ENCODE results near the gene FBXW10B. TPM values are rescaled to one million over a fixed set of nuclear protein-coding genes. Genes with fewer than 3 reads are reported as not detected.
"Not testable (repeated sequence)": the region's sequence is repeated elsewhere in the genome, so short reads cannot be mapped to it uniquely, and the experiment has no call there.

Gene FBXW10B
- total RNA-seq, 4 donors from 2014 or later = 2.8 to 4.0 (median 3.6) TPM

- Histone ChIP-seq H3K4me1 (peaks cover 10% of the 10 kb centered on the region), H3K36me3 (no peaks in the 10 kb centered on the region), H3K27ac (no peak overlapping the region), H3K4me3 (no peak overlapping the region), H3K9me3 (no peaks in the 10 kb centered on the region), H3K27me3 (no peaks in the 10 kb centered on the region)
- DNase-seq (ENCODE audit: low spot score in 2 of 2) = no peak
- 60% methylated on average over 4 of the region's 4 CpGs for WGBS
- TF ChIP-seq CTCF (IDR thresholded peaks at IDR 0.05) (no peak), POLR2A (IDR thresholded peaks at IDR 0.05) (no peak), EP300 (IDR thresholded peaks at IDR 0.05) (no peak), POLR2AphosphoS5 (IDR thresholded peaks at IDR 0.05) (no peak)
Measured at GRCh38 chr17:15659663-15660062, 40.2 kb upstream of the FBXW10B start.

- DNase-seq (ENCODE audit: low spot score in 2 of 2) = no peak
- Histone ChIP-seq H3K9me3 (no peaks in the 10 kb centered on the region), H3K27me3 (no peaks in the 10 kb centered on the region), H3K4me1 (peaks cover 10% of the 10 kb centered on the region), H3K4me3 (no peak overlapping the region), H3K27ac (peak overlapping the region; percentile 62), H3K36me3 (no peaks in the 10 kb centered on the region)
- TF ChIP-seq POLR2AphosphoS5 (IDR thresholded peaks at IDR 0.05) = no peak
- TF ChIP-seq EP300 (IDR thresholded peaks at IDR 0.05) = no peak
- TF ChIP-seq CTCF (IDR thresholded peaks at IDR 0.05) = no peak
- TF ChIP-seq POLR2A (IDR thresholded peaks at IDR 0.05) = no peak
- WGBS = 89% methylated on average over 6 of the region's 6 CpGs
Measured at GRCh38 chr17:15659236-15659635, 39.7 kb upstream of the FBXW10B start.

- Histone ChIP-seq H3K36me3 (no peaks in the 10 kb centered on the region), H3K27me3 (no peaks in the 10 kb centered on the region), H3K27ac (peak overlapping the region; percentile 62), H3K4me1 (peaks cover 10% of the 10 kb centered on the region), H3K9me3 (no peaks in the 10 kb centered on the region), H3K4me3 (no peak overlapping the region)
- WGBS = 63% methylated on average over 3 of the region's 3 CpGs
- no peak for TF ChIP-seq POLR2A (IDR thresholded peaks at IDR 0.05)
- TF ChIP-seq POLR2AphosphoS5 (IDR thresholded peaks at IDR 0.05) = no peak
- TF ChIP-seq CTCF (IDR thresholded peaks at IDR 0.05) = no peak
- no peak for TF ChIP-seq EP300 (IDR thresholded peaks at IDR 0.05)
- no peak for DNase-seq (ENCODE audit: low spot score in 2 of 2)
Measured at GRCh38 chr17:15658296-15658695, 38.8 kb upstream of the FBXW10B start.

- H3K4me3 ChIP-seq = no peak overlapping the region
- peaks cover 10% of the 10 kb centered on the region for H3K4me1 ChIP-seq
- H3K27me3 ChIP-seq = no peaks in the 10 kb centered on the region
- no peaks in the 10 kb centered on the region for H3K36me3 ChIP-seq
- no peak for TF ChIP-seq POLR2AphosphoS5 (IDR thresholded peaks at IDR 0.05)
- no peak for TF ChIP-seq CTCF (IDR thresholded peaks at IDR 0.05)
- TF ChIP-seq EP300 (IDR thresholded peaks at IDR 0.05) = no peak
- no peak for TF ChIP-seq POLR2A (IDR thresholded peaks at IDR 0.05)
- H3K9me3 ChIP-seq = no peaks in the 10 kb centered on the region
- no peak for DNase-seq (ENCODE audit: low spot score in 2 of 2)
- peak overlapping the region; percentile 62 for H3K27ac ChIP-seq
Measured at GRCh38 chr17:15657868-15658267, 38.4 kb upstream of the FBXW10B start.

- 66% methylated on average over 3 of the region's 3 CpGs for WGBS
- no peak overlapping the region for H3K4me3 ChIP-seq
- H3K4me1 ChIP-seq = peaks cover 27% of the 10 kb centered on the region
- H3K27me3 ChIP-seq = no peaks in the 10 kb centered on the region
- DNase-seq (ENCODE audit: low spot score in 2 of 2) = no peak
- no peaks in the 10 kb centered on the region for H3K9me3 ChIP-seq
- H3K36me3 ChIP-seq = no peaks in the 10 kb centered on the region
- TF ChIP-seq POLR2A (IDR thresholded peaks at IDR 0.05) (no peak), EP300 (IDR thresholded peaks at IDR 0.05) (no peak), POLR2AphosphoS5 (IDR thresholded peaks at IDR 0.05) (no peak), CTCF (IDR thresholded peaks at IDR 0.05) (no peak)
- no peak overlapping the region for H3K27ac ChIP-seq
Measured at GRCh38 chr17:15654886-15655561, 35.5 kb upstream of the FBXW10B start.

GRCh38 chr17:15654401-15654800, 34.9 kb upstream of the FBXW10B start:
- not testable (repeated sequence) for DNase-seq (ENCODE audit: low spot score in 2 of 2)
- WGBS = 74% methylated on average over 3 of the region's 3 CpGs
- peaks cover 30% of the 10 kb centered on the region for H3K4me1 ChIP-seq

More at GRCh38 chr17:15654401-15654800, 34.9 kb upstream of the FBXW10B start:
- H3K27me3 ChIP-seq, H3K4me3 ChIP-seq, H3K9me3 ChIP-seq, H3K27ac ChIP-seq, H3K36me3 ChIP-seq: not testable (repeated sequence)

Measured in suprapubic skin (tissue), 4 donors.